Stomach smooth muscle (tissue), 2 donors: ENCODE measurements around the gene ELFN2.
"Not testable (repeated sequence)": the region's sequence is repeated elsewhere in the genome, so short reads cannot be mapped to it uniquely, and the experiment has no call there.

Experiments
- H3K27ac ChIP-seq: one replicate; pipeline ENCODE4 v1.7.0; 2013; ENCODE audit warnings: mild to moderate bottlenecking, low read length, inconsistent platforms
- H3K27me3 ChIP-seq, 2 donors: one replicate each; pipeline ENCODE4 v1.7.0; 2013; ENCODE audit warnings: low read length in 2 of 2; ENCODE audit not compliant: insufficient read depth in 2 of 2, control insufficient read depth in 1 of 2
- H3K36me3 ChIP-seq, 2 donors: one replicate each; pipeline ENCODE4 v1.7.0; 2013; ENCODE audit warnings: low read length in 2 of 2; ENCODE audit not compliant: control insufficient read depth in 2 of 2, insufficient read depth in 2 of 2
- H3K4me1 ChIP-seq: one replicate; pipeline ENCODE4 v1.7.0; 2013; ENCODE audit warnings: low read length; ENCODE audit not compliant: control insufficient read depth, insufficient read depth
- H3K4me3 ChIP-seq, 2 donors: one replicate each; pipeline ENCODE4 v1.7.0; 2013; ENCODE audit warnings: low read length in 2 of 2
- H3K9ac ChIP-seq, 2 donors: one replicate each; pipeline ENCODE4 v1.7.0; 2013; ENCODE audit warnings: low read length in 2 of 2, mild to moderate bottlenecking in 1 of 2
- H3K9me3 ChIP-seq, 2 donors: one replicate each; pipeline ENCODE4 v1.7.0; 2013; ENCODE audit warnings: low read length in 2 of 2; ENCODE audit not compliant: control insufficient read depth in 2 of 2
- donor health status: healthy.
- donor health status: Pancreatic carcinoma.

The ELFN2 gene

GRCh38 chr22:37468201-37468695 lies 41.0 kb upstream of the ELFN2 start:
- not testable (repeated sequence) for H3K4me3 ChIP-seq, H3K36me3 ChIP-seq, H3K9ac ChIP-seq, H3K9me3 ChIP-seq, H3K4me1 ChIP-seq, H3K27ac ChIP-seq
- peaks cover 16 to 25% of the 10 kb centered on the region in 2 donors for H3K27me3 ChIP-seq

DNA sequence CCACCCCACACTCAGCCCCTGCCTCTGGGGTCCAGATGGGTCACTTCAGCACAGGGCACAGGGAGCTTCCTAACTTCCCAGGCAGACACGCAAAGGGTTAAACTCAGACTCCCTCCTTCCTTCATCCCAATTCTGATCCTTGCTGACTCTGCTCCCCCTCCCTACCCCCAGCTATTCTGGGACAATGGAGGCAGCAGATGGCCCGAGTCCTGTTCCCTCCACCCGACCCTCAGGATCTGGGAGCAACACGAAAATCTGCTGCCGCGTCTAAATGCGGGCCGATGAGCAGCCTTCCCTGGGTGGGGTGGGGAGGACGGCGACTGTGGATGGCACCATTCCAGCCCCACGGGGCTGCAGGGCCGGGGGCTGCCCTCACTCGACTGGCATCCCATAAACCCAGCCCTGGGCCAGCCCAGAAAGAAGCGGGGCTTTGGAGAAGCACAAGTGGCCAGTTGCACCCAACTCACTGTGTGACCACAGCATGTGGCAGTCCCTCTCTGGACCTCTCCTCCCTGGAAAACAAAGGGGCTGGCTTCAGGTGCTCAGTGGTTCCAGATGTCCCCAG lies 40.2 kb upstream of the ELFN2 start:
- Histone ChIP-seq H3K4me1 (no peaks in the 10 kb centered on the region), H3K9ac (no peak overlapping the region), H3K27ac (no peak overlapping the region), H3K9me3 (no peaks in the 10 kb centered on the region), H3K4me3 (no peak overlapping the region), H3K36me3 (no peaks in the 10 kb centered on the region), H3K27me3 (peaks cover 13 to 22% of the 10 kb centered on the region in 2 donors)

DNA sequence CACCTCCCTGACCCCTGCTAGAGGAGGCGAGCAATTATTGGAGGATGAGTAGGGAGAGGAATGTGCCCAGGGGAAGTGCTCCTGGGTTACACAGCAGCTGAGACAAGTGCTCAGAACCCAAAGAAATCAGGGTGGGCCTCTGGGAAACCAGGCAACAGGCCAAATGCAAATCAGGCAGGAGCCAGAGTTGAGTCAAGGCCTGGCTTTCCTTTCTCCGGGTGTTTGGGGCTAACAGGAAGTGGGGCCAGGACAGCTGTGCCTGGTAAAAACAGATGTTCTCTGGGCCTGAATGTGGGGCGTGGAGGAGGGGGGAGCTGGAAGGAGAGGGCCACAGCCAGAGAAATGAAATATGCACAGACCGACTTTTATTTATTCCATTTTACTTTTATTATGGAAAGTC lies 36.9 kb upstream of the ELFN2 start:
- no peak overlapping the region for H3K27ac ChIP-seq
- H3K27me3 ChIP-seq, result peaks cover 10 to 15% of the 10 kb centered on the region in 2 donors
- H3K4me3 ChIP-seq, result no peak overlapping the region
- no peaks in the 10 kb centered on the region for H3K4me1 ChIP-seq
- H3K9me3 ChIP-seq, result no peaks in the 10 kb centered on the region
- no peak overlapping the region for H3K9ac ChIP-seq
- no peaks in the 10 kb centered on the region for H3K36me3 ChIP-seq

- no peaks in the 10 kb centered on the region for H3K9me3 ChIP-seq
- H3K27me3 ChIP-seq, result peaks cover 10 to 15% of the 10 kb centered on the region in 2 donors
- H3K36me3 ChIP-seq, result no peaks in the 10 kb centered on the region
- H3K9ac ChIP-seq, result no peak overlapping the region
- H3K4me1 ChIP-seq, result no peaks in the 10 kb centered on the region
- H3K4me3 ChIP-seq, result no peak overlapping the region
- no peak overlapping the region for H3K27ac ChIP-seq
Measured at GRCh38 chr22:37462983-37463382, 35.7 kb upstream of the ELFN2 start.

DNA sequence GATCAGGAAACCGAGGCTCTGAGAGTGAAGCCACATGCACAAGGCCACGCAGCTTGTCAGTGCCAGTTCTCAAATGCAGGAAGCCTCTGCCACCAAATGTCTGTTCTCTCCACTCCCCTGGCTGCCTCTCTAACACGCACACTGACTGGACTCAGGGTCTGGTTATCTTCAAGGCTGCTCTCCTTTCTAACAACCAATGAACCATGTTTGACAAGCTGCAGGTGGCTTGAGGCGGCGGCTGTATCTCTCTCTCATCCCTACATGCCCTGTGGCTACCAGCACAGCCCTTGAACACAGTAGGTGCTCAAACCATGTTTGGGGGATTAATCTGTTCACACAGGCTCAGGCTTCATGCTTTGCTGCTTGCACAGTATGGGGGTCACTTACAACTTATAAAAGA lies 35.2 kb upstream of the ELFN2 start:
- H3K4me1 ChIP-seq, result no peaks in the 10 kb centered on the region
- H3K4me3 ChIP-seq, result no peak overlapping the region
- no peaks in the 10 kb centered on the region for H3K36me3 ChIP-seq
- no peak overlapping the region for H3K27ac ChIP-seq
- no peaks in the 10 kb centered on the region for H3K9me3 ChIP-seq
- H3K27me3 ChIP-seq, result peaks cover 14 to 16% of the 10 kb centered on the region in 2 donors
- H3K9ac ChIP-seq, result no peak overlapping the region

DNA sequence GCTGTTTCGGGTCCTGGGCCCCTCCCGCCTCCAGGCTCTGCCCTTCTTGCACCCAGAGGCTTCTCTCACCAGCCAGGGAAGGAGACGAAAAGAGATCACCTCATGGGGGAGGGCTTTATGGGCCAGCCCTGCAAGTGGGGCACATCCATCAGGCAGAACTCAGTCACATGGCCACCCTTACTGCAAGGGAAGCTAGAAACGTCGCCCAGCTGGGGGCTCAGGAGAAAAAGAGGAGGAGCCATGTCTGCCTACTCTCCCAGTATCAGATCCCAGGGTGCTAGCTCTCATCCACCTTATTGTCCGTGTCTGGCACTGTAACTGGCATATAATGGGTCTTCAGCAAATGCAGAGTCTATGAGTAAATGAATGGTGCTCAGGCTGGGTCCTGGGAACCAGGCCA lies 34.7 kb upstream of the ELFN2 start:
- H3K4me1 ChIP-seq, result no peaks in the 10 kb centered on the region
- H3K4me3 ChIP-seq, result no peak overlapping the region
- H3K27me3 ChIP-seq, result peaks cover 16 to 18% of the 10 kb centered on the region in 2 donors
- H3K9me3 ChIP-seq, result no peaks in the 10 kb centered on the region
- no peaks in the 10 kb centered on the region for H3K36me3 ChIP-seq
- H3K9ac ChIP-seq, result no peak overlapping the region
- no peak overlapping the region for H3K27ac ChIP-seq

DNA sequence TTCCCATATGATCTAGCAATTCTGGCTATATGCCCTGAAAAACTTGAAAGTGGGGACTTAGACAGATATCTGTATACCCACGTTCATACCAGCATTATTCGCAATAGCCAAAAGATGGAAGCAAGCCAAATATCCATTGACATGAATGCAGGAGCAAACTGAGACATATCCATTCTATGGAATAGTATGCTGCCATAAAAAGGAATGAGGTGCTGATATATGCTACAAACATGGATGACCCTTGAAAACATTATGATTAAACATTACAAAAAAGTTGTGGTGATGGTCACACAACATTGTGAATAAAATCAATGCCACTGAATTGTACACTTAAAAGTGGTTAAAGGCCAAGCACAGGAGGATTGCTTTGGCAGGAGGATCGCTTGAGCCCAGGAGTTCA lies 33.4 kb upstream of the ELFN2 start:
- Histone ChIP-seq H3K27me3 (peaks cover 22 to 28% of the 10 kb centered on the region in 2 donors), H3K27ac (no peak overlapping the region), H3K4me1 (no peaks in the 10 kb centered on the region), H3K9me3 (no peaks in the 10 kb centered on the region), H3K36me3 (no peaks in the 10 kb centered on the region), H3K4me3 (no peak overlapping the region), H3K9ac (no peak overlapping the region)

- H3K4me3 ChIP-seq, result no peak overlapping the region
- no peaks in the 10 kb centered on the region for H3K36me3 ChIP-seq
- H3K27me3 ChIP-seq, result peaks cover 24 to 36% of the 10 kb centered on the region in 2 donors
Measured at GRCh38 chr22:37459206-37459605, 31.9 kb upstream of the ELFN2 start.

DNA sequence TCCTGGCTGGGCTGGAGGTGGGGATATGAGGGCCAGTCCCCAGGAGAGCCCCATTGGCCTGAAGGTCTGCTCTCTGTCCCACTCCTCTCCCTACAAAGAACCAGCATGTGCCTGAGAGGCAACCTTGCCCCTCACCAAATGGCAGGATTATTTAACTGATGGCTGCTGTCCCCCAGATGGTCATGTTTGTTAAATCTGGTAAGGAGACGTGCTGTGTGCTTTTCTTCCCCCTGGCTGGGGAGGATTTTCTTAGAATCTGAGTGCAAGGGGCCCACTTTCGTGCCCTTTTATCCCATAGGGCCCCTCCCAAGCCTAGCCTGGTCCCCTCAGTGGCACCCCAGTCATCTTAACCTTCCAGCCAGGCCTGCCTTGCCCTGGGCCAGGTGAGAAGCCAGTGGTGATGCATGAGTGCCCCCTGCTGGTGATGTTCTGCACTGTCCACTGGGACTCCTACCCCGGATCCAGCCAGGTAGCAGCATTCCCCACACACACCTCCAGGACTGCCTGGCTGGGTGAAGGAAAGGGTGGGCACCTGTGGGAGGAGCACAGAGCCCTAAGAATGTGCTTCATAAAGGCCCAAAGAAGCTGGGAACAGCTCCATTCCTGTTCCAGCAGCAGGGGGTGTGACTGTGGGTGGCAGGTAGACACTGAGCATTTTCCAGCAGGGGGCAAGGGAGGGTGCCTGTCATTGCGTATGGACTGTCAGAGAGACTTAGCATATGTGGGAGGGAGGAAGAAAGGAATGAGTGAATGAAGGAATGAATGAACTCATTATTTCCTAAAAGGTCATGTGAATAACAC lies 30.0 kb upstream of the ELFN2 start:
- Histone ChIP-seq H3K4me1 (no peaks in the 10 kb centered on the region), H3K36me3 (no peaks in the 10 kb centered on the region), H3K27ac (no peak overlapping the region), H3K9me3 (no peaks in the 10 kb centered on the region), H3K27me3 (peaks cover 24 to 32% of the 10 kb centered on the region in 2 donors), H3K4me3 (no peak overlapping the region), H3K9ac (no peak overlapping the region)

More at GRCh38 chr22:37459206-37459605, 31.9 kb upstream of the ELFN2 start:
- Histone ChIP-seq H3K27ac (no peak overlapping the region), H3K4me1 (no peaks in the 10 kb centered on the region), H3K9me3 (no peaks in the 10 kb centered on the region), H3K9ac (no peak overlapping the region)

DNA sequence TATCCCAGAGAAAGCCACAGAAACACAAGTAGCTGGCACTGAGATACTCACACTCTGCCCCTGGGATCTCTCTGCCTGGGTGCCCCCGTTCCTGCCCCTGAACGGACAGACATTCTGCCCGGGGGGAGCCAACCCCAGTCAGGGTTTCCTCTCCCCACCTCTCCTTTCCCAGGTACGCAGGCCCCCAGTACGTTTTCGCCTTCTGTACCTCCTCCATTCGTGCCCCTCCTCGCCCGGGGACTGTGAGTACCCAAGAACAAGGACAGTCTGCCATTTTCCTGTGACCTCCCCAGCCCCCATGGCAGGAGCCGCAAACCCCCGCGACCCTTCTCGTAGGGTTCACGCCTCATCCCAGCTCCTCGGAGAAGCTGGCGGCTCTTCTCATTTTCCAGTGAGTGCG lies 29.1 kb upstream of the ELFN2 start:
- no peaks in the 10 kb centered on the region for H3K36me3 ChIP-seq
- no peak overlapping the region for H3K27ac ChIP-seq
- H3K9me3 ChIP-seq, result peaks cover 0 to 2% of the 10 kb centered on the region in 2 donors
- H3K4me3 ChIP-seq, result no peak overlapping the region
- peaks cover 24 to 32% of the 10 kb centered on the region in 2 donors for H3K27me3 ChIP-seq
- H3K9ac ChIP-seq, result no peak overlapping the region
- H3K4me1 ChIP-seq, result no peaks in the 10 kb centered on the region

DNA sequence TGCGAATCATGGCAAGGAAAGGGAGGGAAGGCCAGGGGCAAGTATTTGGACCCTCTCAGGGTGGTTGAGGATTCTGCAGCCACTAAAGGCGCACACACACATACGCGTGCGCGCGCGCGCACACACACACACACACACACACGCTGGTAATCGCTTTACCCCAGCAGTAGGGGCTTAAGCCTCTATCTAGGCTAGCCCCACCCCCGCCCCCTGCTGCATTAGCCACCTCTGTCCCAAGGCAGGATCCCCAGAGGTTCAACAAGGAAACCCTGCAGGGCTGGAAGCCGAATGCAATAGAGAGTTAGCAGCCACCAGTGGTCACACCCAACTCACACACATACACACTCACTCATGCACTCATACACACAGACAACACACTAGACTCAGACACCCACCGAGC lies 28.6 kb upstream of the ELFN2 start:
- H3K9ac ChIP-seq, result no peak overlapping the region
- peaks cover 24 to 32% of the 10 kb centered on the region in 2 donors for H3K27me3 ChIP-seq
- no peaks in the 10 kb centered on the region for H3K4me1 ChIP-seq
- H3K9me3 ChIP-seq, result peaks cover under 1 to 4% of the 10 kb centered on the region in 2 donors
- no peak overlapping the region for H3K4me3 ChIP-seq
- H3K27ac ChIP-seq, result no peak overlapping the region
- H3K36me3 ChIP-seq, result no peaks in the 10 kb centered on the region
